Endothelial cell of umbilical vein (primary cell): Measurements from ENCODE around the gene HVCN1.

Experiments used
- EZH2 ChIP-seq: IDR thresholded peaks from 2 replicates; pipeline ENCODE4 v1.6.1; 2012; ENCODE audit warnings: borderline replicate concordance, low read depth, mild to moderate bottlenecking, moderate library complexity, low read length, inconsistent platforms; ENCODE audit not compliant: severe bottlenecking
- FOS ChIP-seq: IDR thresholded peaks from 2 replicates; pipeline ENCODE4 v1.6.1; 2011; ENCODE audit warnings: mild to moderate bottlenecking, low read length, moderate library complexity, borderline replicate concordance; ENCODE audit not compliant: insufficient read depth
- GATA2 ChIP-seq: IDR thresholded peaks from 2 replicates; pipeline ENCODE4 v1.7.0; 2011; ENCODE audit warnings: low read depth, mild to moderate bottlenecking, moderate library complexity, mixed read lengths, low read length; ENCODE audit not compliant: insufficient read length, insufficient read depth
- JUN ChIP-seq: IDR thresholded peaks from 2 replicates; pipeline ENCODE4 v1.6.1; 2011; ENCODE audit warnings: borderline replicate concordance, low read depth; ENCODE audit not compliant: insufficient read length, insufficient read depth
- MYC ChIP-seq: IDR thresholded peaks from one replicate; pipeline ENCODE4 v1.6.1; 2011; ENCODE audit warnings: mild to moderate bottlenecking, low read depth, low read length
- POLR2A ChIP-seq: IDR thresholded peaks from 2 replicates; pipeline ENCODE4 v1.6.1; 2012; ENCODE audit warnings: low read depth, mild to moderate bottlenecking, control low read depth, low read length
- POLR2AphosphoS5 ChIP-seq: IDR thresholded peaks from 2 replicates; pipeline ENCODE4 v1.6.1; 2012; ENCODE audit warnings: low read depth, mild to moderate bottlenecking, control low read depth, low read length, moderate library complexity; ENCODE audit not compliant: insufficient read depth
- TF ChIP-seq, protein P1 (sequence below), 2 donors: IDR thresholded peaks; 1 replicate in 1 of 2; 2 replicates in 1 of 2; pipeline ENCODE4 v1.5.1; 2011; ENCODE audit warnings: low read length in 2 of 2, mild to moderate bottlenecking in 2 of 2, moderate library complexity in 2 of 2, control low read depth in 1 of 2, inconsistent platforms in 1 of 2, low read depth in 1 of 2; ENCODE audit not compliant: insufficient read depth in 1 of 2; ENCODE audit errors: extremely low read depth in 1 of 2

DNA sequence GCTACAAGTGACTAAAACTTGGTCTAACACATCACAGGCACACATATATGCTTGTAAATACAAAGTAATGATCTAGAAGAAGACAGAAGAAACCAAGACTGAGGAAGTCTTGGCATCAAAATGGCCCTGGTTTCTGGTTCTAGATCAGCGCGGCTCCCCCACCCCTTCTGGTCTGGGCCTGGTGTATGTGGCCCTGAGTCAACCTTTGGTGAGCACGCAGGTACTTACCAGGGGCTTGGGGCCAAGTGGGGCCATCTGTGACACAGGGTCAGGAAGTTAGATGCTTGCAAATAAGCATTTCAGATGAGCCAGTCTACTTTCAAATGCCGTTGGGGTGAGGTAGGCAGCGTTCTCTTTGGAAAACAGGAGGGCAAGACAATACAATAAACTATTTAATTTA is 13.2 kb upstream of the HVCN1 start:
- TF ChIP-seq, protein P1, sequence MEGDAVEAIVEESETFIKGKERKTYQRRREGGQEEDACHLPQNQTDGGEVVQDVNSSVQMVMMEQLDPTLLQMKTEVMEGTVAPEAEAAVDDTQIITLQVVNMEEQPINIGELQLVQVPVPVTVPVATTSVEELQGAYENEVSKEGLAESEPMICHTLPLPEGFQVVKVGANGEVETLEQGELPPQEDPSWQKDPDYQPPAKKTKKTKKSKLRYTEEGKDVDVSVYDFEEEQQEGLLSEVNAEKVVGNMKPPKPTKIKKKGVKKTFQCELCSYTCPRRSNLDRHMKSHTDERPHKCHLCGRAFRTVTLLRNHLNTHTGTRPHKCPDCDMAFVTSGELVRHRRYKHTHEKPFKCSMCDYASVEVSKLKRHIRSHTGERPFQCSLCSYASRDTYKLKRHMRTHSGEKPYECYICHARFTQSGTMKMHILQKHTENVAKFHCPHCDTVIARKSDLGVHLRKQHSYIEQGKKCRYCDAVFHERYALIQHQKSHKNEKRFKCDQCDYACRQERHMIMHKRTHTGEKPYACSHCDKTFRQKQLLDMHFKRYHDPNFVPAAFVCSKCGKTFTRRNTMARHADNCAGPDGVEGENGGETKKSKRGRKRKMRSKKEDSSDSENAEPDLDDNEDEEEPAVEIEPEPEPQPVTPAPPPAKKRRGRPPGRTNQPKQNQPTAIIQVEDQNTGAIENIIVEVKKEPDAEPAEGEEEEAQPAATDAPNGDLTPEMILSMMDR (IDR thresholded peaks at IDR 0.05; ENCODE audit: extremely low read depth in 1 of 2, insufficient read depth in 1 of 2, low read depth in 1 of 2, low read length in 2 of 2): no peak
- TF ChIP-seq FOS (no peak), POLR2A (no peak), POLR2AphosphoS5 (no peak), EZH2 (no peak), JUN (no peak), GATA2 (no peak), MYC (no peak)
